Heart left ventricle (tissue), 16 donors: ENCODE measurements around the gene HSD3B7. TPM values are rescaled to one million over a fixed set of nuclear protein-coding genes. Genes with fewer than 3 reads are reported as not detected.

Source experiments
- ATAC-seq, 4 donors: fragments of 200-7000 bp; cut with Tn5 transposase; one replicate each; pipeline ENCODE4 v1.9.1; 2020 to 2022; ENCODE audit warnings: moderate library complexity in 4 of 4, mild to moderate bottlenecking in 3 of 4, moderate number of reproducible peaks in 1 of 4
- DNase-seq, 5 donors: peaks; one replicate each; pipeline ENCODE4 v3.0.0-alpha.2; 2020
- H3K27ac ChIP-seq, 12 donors: fragments of 200-600 bp; sonication (generic) in 4 of 12; one replicate each; pipeline versions ENCODE4 v1.5.0 to v1.8.0; 2016 to 2022; ENCODE audit warnings: mild to moderate bottlenecking in 2 of 12
- H3K27me3 ChIP-seq, 9 donors: fragments of 200-600 bp; sonication (generic) in 2 of 9; one replicate each; pipeline versions ENCODE4 v1.5.1 to v1.8.0; 2016 to 2022; ENCODE audit warnings: mild to moderate bottlenecking in 3 of 9
- H3K36me3 ChIP-seq, 9 donors: fragments of 200-600 bp; sonication (generic) in 2 of 9; one replicate each; pipeline versions ENCODE4 v1.5.0 to v1.8.0; 2018 to 2022; ENCODE audit warnings: mild to moderate bottlenecking in 2 of 9
- H3K4me1 ChIP-seq, 12 donors: fragments of 200-600 bp; sonication (generic) in 4 of 12; one replicate each; pipeline versions ENCODE4 v1.5.0 to v1.8.0; 2016 to 2022; ENCODE audit warnings: mild to moderate bottlenecking in 3 of 12
- H3K4me3 ChIP-seq, 12 donors: fragments of 200-600 bp; sonication (generic) in 4 of 12; one replicate each; pipeline versions ENCODE4 v1.5.0 to v1.8.0; 2017 to 2022; ENCODE audit warnings: mild to moderate bottlenecking in 9 of 12, moderate library complexity in 4 of 12
- H3K9me3 ChIP-seq, 12 donors: fragments of 200-600 bp; sonication (generic) in 4 of 12; one replicate each; pipeline versions ENCODE4 v1.5.0 to v1.8.0; 2016 to 2022; ENCODE audit warnings: mild to moderate bottlenecking in 1 of 12
- CTCF ChIP-seq, 12 donors: fragments of 200-600 bp; sonication (generic) in 4 of 12; IDR thresholded peaks; one replicate each; pipeline versions ENCODE4 v1.5.0 to v1.8.0; 2018 to 2022; ENCODE audit warnings: antibody characterized with exemption in 12 of 12, mild to moderate bottlenecking in 5 of 12
- POLR2A ChIP-seq, 2 donors: fragments of 450-650 bp; IDR thresholded peaks; one replicate each; pipeline ENCODE4 v1.6.1; 2017; ENCODE audit warnings: antibody characterized with exemption in 2 of 2, mild to moderate bottlenecking in 2 of 2, moderate library complexity in 2 of 2
- WGBS, 4 donors: extraction: QIAGEN DNeasy Blood & Tissue Kit in 2 of 4; methylation state at CpG; one replicate each; pipeline versions ENCODE4 v1.1.5 to v1.1.7; 2013 to 2018; 5-methylcytosine and 5-hydroxymethylcytosine counted together
- intact Hi-C, 10 donors: fragments of 100-400 bp; cut with DNase I; formaldehyde crosslinking; loops; one replicate each; pipeline versions ENCODE4 v1.11.1 to v1.14.2; 2022
- polyA plus RNA-seq, 2 donors: library from polyadenylated mRNA; stranded (reverse); fragments of 200-250 nt; gene quantifications; one replicate each; pipeline ENCODE4 v1.2.3, GENCODE V29; 2013
- total RNA-seq, 9 donors: library from RNA; depleted of rRNA in 2 of 9; stranded (reverse); fragments of >200 nt in 2 of 9; fragmentation: NEBNext Ultra II Directional in 3 of 9; extraction: Animal tissue kit (Norgen Biotek cat#: 25700) in 3 of 9; gene quantifications; one replicate each; pipeline versions ENCODE4 v1.1.0 to v1.2.4, GENCODE V29; 2016 to 2023
- donor health status: ischemic (EF 13 %, LVEDD 7.1; RV severe dilation, severe dysfunction).
- donor health status: healthy with polysubstance abuse.
- donor health status: DM: no; HTN: yes; CAD: no.
- donor health status: DM: no; HTN: no; CAD: no.
- donor health status: ischemic (EF 25% LVEDD 6.9; RV normal size, moderate dysfunction).
- donor health status: ischemic (EF 25% LVEDD 5.7; RV mildly dilated, moderate dysfunction).
- donor health status: healthy.
- donor health status: DM: yes; HTN: yes; CAD: no.
- donor health status: ischemic (EF 35%, LVEDD 5.7; RV mildly dilated, moderate dysfunction).
- donor health status: nonischemic (EF 11% LVEDD 7.7; RV severe dilation, severe dysfunction).
- donor health status: DM: yes; HTN: yes; CAD: no.
- donor health status: PGD.
- donor health status: ischemic (EF 29% LVEDD 5.4; RV normal size, mild dysfunction).
- donor health status: nonischemic (EF 23%, LVEDD 6.1; RV moderate dilation, normal function).

Gene HSD3B7
- total and polyA plus RNA-seq, 11 donors: 3.8 to 27.2 (median 7.1) TPM

GRCh38 chr16:31003744-31004143 is 18.7 kb downstream of the HSD3B7 start:
- Histone ChIP-seq H3K4me3 (no peak overlapping the region), H3K36me3 (no peaks in the 10 kb centered on the region), H3K9me3 (no peaks in the 10 kb centered on the region), H3K27me3 (peaks cover 0 to 18% (median 12%) of the 10 kb centered on the region in 9 donors), H3K27ac (no peak overlapping the region), H3K4me1 (peaks cover 0 to 9% (median 0%) of the 10 kb centered on the region in 12 donors)
- ATAC-seq (no peak), DNase-seq (peak in 1 of 5 donors; percentile 2)
- intact Hi-C loops: no loop called here
- 85 to 90% (median 88%) methylated on average over 6 of the region's 6 CpGs for WGBS, 4 donors
- TF ChIP-seq CTCF (IDR thresholded peaks at IDR 0.05) (no peak), POLR2A (IDR thresholded peaks at IDR 0.05) (no peak)

- DNase-seq: no peak
- intact Hi-C loops: no loop called here
- no peaks in the 10 kb centered on the region for H3K36me3 ChIP-seq
- TF ChIP-seq CTCF (IDR thresholded peaks at IDR 0.05) (no peak), POLR2A (IDR thresholded peaks at IDR 0.05) (no peak)
- no peak overlapping the region for H3K27ac ChIP-seq
- H3K27me3 ChIP-seq: peaks cover 5 to 27% (median 20%) of the 10 kb centered on the region in 9 donors
- ATAC-seq: no peak
- H3K4me1 ChIP-seq: peaks cover 0 to 7% (median 0%) of the 10 kb centered on the region in 12 donors
- WGBS, 4 donors: 71 to 88% (median 81%) methylated on average over 2 of the region's 2 CpGs
- H3K9me3 ChIP-seq: no peaks in the 10 kb centered on the region
- no peak overlapping the region for H3K4me3 ChIP-seq
These were observed 19.7 kb downstream of the HSD3B7 start for GRCh38 chr16:31004658-31005057.

- Histone ChIP-seq H3K4me3 (no peak overlapping the region), H3K27me3 (peaks cover 9 to 32% (median 26%) of the 10 kb centered on the region in 9 donors), H3K27ac (no peak overlapping the region), H3K4me1 (peaks cover 0 to 8% (median 0%) of the 10 kb centered on the region in 12 donors), H3K9me3 (no peaks in the 10 kb centered on the region), H3K36me3 (no peaks in the 10 kb centered on the region)
- ATAC-seq (no peak), DNase-seq (peak in 1 of 5 donors; percentile 16)
- no peak for TF ChIP-seq POLR2A (IDR thresholded peaks at IDR 0.05)
- no peak for TF ChIP-seq CTCF (IDR thresholded peaks at IDR 0.05)
- intact Hi-C loops: no loop called here
- WGBS, 4 donors: 66 to 73% (median 71%) methylated on average over 15 to 16 of the region's 16 CpGs
These were observed 20.5 kb downstream of the HSD3B7 start for GRCh38 chr16:31005350-31006085.

GRCh38 chr16:31006086-31006385 is 21.0 kb downstream of the HSD3B7 start:
- Histone ChIP-seq H3K27me3 (peaks cover 13 to 37% (median 31%) of the 10 kb centered on the region in 9 donors), H3K4me3 (no peak overlapping the region), H3K9me3 (no peaks in the 10 kb centered on the region), H3K36me3 (no peaks in the 10 kb centered on the region), H3K27ac (no peak overlapping the region), H3K4me1 (peaks cover 0 to 12% (median 0%) of the 10 kb centered on the region in 12 donors)
- intact Hi-C loops: no loop called here
- TF ChIP-seq POLR2A (IDR thresholded peaks at IDR 0.05): no peak
- WGBS, 4 donors: 53 to 61% (median 55%) methylated on average over 7 of the region's 7 CpGs
- DNase-seq (no peak), ATAC-seq (no peak)
